Lower leg skin (tissue), 4 donors: Measurements from ENCODE around the gene EPHB2. TPM values are rescaled to one million over a fixed set of nuclear protein-coding genes. Genes with fewer than 3 reads are reported as not detected.
"Not testable (repeated sequence)": the region's sequence is repeated elsewhere in the genome, so short reads cannot be mapped to it uniquely, and the experiment has no call there.

ENCODE experiments used
- DNase-seq, 2 donors: peaks; one replicate each; pipeline ENCODE4 v3.0.0-alpha.2; 2019; ENCODE audit warnings: low spot score in 2 of 2
- H3K4me3 ChIP-seq: fragments of 200-600 bp; sonication (generic); 2 replicates; pipeline ENCODE4 v1.5.1; 2017; ENCODE audit warnings: mild to moderate bottlenecking, low read depth; ENCODE audit not compliant: poor library complexity, severe bottlenecking
- POLR2A ChIP-seq, 2 donors: fragments of 450-650 bp; IDR thresholded peaks; one replicate each; pipeline ENCODE4 v1.6.1; 2016 to 2017; ENCODE audit warnings: antibody characterized with exemption in 2 of 2, mild to moderate bottlenecking in 1 of 2, moderate library complexity in 1 of 2
- WGBS, 2 donors: methylation state at CpG; one replicate each; pipeline ENCODE4 v1.1.5; 2018; 5-methylcytosine and 5-hydroxymethylcytosine counted together
- intact Hi-C: fragments of 100-400 bp; cut with DNase I; formaldehyde crosslinking; loops from one replicate; pipeline ENCODE4 v1.15.0; 2023; ENCODE audit warnings: low total_unique reads
- total RNA-seq, 4 donors: library from RNA; depleted of rRNA; stranded (reverse); fragments of >200 nt; gene quantifications; one replicate each; pipeline ENCODE4 v1.1.0, GENCODE V29; 2016
- TF ChIP-seq, protein P1 (sequence below), 3 donors: fragments of 450-650 bp; IDR thresholded peaks; one replicate each; pipeline ENCODE4 v1.5.1; 2016; ENCODE audit warnings: antibody characterized with exemption in 3 of 3, mild to moderate bottlenecking in 3 of 3, moderate library complexity in 2 of 3

The EPHB2 gene
- total RNA-seq, 4 donors from 2014 or later: 0.57 to 3.1 (median 1.7) TPM

DNA sequence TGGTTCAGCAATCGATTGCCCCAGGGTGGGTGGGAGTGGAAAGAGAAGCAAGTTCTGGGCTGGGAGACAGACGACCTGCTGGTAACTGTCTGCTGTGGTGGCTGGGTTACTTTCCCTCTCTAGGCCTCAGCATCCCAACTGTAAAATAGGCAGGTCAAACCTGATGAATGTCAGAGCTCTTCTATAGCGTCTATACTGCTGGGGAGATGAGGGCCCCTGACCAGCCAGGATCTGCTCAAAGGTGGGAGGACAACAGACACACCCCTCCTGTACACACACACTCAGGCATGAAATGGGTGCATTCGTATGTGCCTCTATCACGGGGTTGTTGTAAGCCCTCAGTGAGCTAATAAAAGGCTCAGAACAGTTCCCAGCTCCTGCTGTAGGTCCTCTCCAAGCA lies 12.7 kb upstream of the EPHB2 start:
- intact Hi-C loops: no loop called here
- TF ChIP-seq, protein P1, sequence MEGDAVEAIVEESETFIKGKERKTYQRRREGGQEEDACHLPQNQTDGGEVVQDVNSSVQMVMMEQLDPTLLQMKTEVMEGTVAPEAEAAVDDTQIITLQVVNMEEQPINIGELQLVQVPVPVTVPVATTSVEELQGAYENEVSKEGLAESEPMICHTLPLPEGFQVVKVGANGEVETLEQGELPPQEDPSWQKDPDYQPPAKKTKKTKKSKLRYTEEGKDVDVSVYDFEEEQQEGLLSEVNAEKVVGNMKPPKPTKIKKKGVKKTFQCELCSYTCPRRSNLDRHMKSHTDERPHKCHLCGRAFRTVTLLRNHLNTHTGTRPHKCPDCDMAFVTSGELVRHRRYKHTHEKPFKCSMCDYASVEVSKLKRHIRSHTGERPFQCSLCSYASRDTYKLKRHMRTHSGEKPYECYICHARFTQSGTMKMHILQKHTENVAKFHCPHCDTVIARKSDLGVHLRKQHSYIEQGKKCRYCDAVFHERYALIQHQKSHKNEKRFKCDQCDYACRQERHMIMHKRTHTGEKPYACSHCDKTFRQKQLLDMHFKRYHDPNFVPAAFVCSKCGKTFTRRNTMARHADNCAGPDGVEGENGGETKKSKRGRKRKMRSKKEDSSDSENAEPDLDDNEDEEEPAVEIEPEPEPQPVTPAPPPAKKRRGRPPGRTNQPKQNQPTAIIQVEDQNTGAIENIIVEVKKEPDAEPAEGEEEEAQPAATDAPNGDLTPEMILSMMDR (IDR thresholded peaks at IDR 0.05): no peak
- TF ChIP-seq POLR2A (IDR thresholded peaks at IDR 0.05): no peak
- 73 to 79% methylated on average over 5 of the region's 5 CpGs for WGBS, 2 donors
- no peak for DNase-seq
- H3K4me3 ChIP-seq: no peak overlapping the region

DNA sequence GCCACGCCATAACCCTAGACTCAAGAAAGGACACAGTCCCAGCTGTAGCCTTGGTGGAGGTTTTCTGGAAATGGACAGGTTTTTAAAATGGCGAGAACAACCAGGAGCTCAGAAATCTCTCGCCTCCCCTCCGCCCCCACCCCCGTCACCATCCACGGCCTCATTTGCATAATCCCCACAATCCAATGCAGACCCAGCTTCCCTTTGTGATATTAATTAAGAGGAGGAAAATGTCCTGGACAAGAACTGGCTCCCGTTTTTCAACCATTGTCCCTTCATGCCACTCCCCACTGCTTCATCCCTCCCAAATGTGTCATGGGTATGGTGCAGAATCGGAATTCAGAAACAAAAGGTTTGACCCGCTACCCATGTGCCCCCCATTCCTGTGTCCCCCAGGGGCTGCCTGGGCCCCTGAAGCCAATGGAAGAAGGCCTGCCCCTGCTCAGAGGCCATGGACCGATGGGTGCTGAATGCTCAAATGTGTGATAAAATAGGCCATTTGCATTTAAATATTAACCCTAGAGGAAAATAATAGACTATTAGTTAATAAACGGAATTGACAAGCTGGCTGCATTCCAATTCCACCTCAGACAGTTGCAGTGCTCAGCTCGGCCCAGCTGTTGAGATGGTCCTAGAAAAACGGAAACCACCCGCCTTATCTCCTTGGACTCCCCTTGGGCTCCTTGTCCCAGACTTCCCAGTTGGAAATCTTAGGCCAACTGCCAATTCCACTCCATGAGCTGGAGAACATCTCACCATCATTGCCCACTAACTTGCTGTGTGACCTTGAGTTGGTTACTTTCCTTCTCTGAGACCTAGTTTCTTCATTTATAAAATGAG lies 10.7 kb upstream of the EPHB2 start:
- intact Hi-C loops: loop anchor here (10.0 kb wide), 1 partner anchor 195 kb away; no protein-coding TSS in a partner anchor
- DNase-seq: no peak
- 75 to 77% methylated on average over 14 of the region's 14 CpGs for WGBS, 2 donors
- TF ChIP-seq, protein P1 (IDR thresholded peaks at IDR 0.05): no peak
- TF ChIP-seq POLR2A (IDR thresholded peaks at IDR 0.05): no peak
- H3K4me3 ChIP-seq: no peak overlapping the region

DNA sequence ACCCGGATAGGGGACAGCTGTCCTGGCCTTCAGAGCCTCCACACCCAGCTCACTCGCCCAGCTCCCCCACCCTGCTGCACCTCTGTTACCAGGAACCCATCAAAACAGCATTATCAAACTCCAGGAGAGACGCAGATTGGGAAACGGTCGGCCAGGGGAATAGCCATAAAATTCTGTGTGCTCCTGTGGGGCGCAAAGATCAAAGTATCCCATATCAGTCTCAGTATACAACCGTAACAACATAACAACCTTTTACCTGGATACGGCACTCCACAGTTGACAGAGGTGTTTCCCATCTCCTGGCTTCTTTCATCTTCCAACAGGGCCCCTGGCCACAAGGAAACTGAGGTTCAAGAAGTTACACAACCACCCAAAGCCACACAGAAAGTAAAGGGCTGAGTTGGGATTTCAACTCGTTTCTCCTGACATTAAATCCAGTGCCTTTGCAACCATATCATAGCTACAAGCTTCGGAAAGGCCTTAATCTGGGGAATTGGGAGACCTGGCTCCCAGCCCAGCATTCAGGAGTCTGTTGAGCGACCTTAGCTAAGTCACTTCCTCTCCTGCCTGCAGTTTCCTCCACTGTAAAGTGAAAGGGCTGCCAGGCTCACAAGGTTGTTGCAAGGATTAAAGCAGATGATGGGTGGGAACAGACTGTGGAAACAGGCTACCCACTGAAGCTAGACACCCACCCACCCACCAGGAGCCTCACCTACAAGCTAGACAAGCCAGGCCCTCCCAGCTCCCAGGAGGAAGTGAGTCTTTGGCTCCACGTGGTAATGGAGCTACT lies 8.1 kb upstream of the EPHB2 start:
- TF ChIP-seq, protein P1 (IDR thresholded peaks at IDR 0.05): no peak
- TF ChIP-seq POLR2A (IDR thresholded peaks at IDR 0.05): no peak
- H3K4me3 ChIP-seq: no peak overlapping the region
- intact Hi-C loops: loop anchor here (10.0 kb wide), 1 partner anchor 192 kb away; no protein-coding TSS in a partner anchor
- WGBS, 2 donors: 67 to 77% methylated on average over 12 of the region's 12 CpGs
- DNase-seq: no peak

DNA sequence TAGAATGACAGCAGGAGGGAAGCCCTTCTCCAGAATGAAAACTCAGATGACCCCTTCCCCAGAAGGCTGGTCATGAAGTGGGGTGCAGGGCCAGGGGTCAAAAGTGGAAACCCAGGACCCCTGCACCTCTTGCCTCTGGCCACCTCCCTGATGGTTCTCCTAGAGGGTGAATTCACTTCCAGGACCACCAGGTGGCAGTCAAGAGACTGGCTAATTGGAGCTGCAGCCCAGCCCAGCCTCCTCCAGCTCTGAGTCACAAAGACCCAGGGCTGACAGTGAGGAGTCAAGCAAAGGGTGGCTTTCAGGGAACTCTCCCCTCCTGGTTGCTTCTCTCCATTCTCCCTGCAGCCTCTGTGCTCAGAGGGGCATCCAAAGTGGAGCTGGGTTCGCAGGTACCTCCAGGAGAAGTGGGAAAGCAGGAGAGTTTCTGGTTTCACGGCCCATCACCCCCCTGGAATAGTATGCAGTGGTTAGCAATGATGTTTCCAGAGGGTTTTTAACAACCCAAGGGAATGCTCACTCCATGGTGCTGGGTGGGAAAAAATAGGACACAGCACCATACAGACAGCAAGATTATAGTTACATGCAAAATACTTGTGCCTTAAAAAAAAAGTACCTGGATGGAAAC lies 6.1 kb upstream of the EPHB2 start:
- DNase-seq: peak; percentile 80 to 96
- H3K4me3 ChIP-seq: no peak overlapping the region
- TF ChIP-seq POLR2A (IDR thresholded peaks at IDR 0.05): no peak
- TF ChIP-seq, protein P1 (IDR thresholded peaks at IDR 0.05): peak in 1 of 3 donors; percentile 72
- WGBS, 2 donors: 70 to 78% methylated on average over 2 of the region's 2 CpGs
- intact Hi-C loops: loop anchor here (10.0 kb wide), 1 partner anchor 190 kb away; no protein-coding TSS in a partner anchor

DNA sequence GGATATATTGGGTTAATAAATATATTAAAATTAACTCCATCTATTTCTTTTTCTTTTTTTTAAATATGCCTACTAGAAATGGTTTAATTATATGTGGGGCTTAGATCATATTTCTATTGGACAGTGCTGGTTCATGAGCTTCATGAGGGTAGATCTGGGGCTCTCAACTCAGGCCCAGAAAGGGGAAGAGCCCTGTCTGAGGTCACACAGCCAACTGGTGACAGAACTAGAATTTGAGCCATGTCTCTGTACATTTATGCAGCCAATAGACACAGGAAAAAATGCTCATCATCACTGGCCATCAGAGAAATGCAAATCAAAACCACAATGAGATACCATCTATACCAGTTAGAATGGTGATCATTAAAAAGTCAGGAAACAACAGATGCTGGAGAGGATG lies 5.1 kb upstream of the EPHB2 start:
- no peak for TF ChIP-seq POLR2A (IDR thresholded peaks at IDR 0.05)
- TF ChIP-seq, protein P1 (IDR thresholded peaks at IDR 0.05): no peak
- no peak for DNase-seq
- no peak overlapping the region for H3K4me3 ChIP-seq
- intact Hi-C loops: loop anchor here (10.0 kb wide), 1 partner anchor 189 kb away; no protein-coding TSS in a partner anchor

DNA sequence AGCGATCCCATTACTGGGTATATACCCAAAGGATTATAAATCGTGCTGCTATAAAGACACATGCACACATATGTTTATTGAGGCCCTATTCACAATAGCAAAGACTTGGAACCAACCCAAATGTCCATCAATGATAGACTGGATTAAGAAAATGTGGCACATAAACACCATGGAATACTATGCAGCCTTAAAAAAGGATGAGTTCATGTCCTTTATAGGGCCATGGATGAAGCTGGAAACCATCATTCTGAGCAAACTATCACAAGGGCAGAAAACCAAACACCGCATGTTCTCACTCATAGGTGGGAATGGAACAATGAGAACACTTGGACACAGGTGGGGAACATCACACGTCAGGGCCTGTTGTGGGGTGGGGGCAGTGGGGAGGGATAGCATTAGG lies 4.5 kb upstream of the EPHB2 start:
- not testable (repeated sequence) for DNase-seq, H3K4me3 ChIP-seq
- intact Hi-C loops: loop anchor here (10.0 kb wide), 1 partner anchor 189 kb away; no protein-coding TSS in a partner anchor
- WGBS, 2 donors: 93 to 95% methylated on average over 4 of the region's 4 CpGs
